Measurements from ENCODE around the gene ARID2. TPM values are rescaled to one million over a fixed set of nuclear protein-coding genes. Genes with fewer than 3 reads are reported as not detected.
A peak's percentile ranks its signal among the peaks of the same experiment; 100 is the strongest.

The ARID2 gene
- total and polyA plus RNA-seq, 9 of the 15 experiments (the other 6 are each of a cell fraction or from before 2014, with no cell fraction given), result 13.4 to 41.6 (median 29.4) TPM

- TF ChIP-seq ZBTB40 (IDR thresholded peaks at IDR 0.05), result 0 out of 2 replicates have a peak, but pooled peaks have one; percentile 8
- no peak for TF ChIP-seq ZBTB40 (CRISPR knock-in tag; IDR thresholded peaks at IDR 0.05)
- peak; percentile 25; the same call in 1 of the 2 replicates for TF ChIP-seq NCOR1 (IDR thresholded peaks at IDR 0.05)
- peak; percentile 82 for TF ChIP-seq ARID2 (IDR thresholded peaks at IDR 0.05)
- TF ChIP-seq ZNF395 (CRISPR knock-in tag; IDR thresholded peaks at IDR 0.05), result no peak
- no peak for TF ChIP-seq ZC3H4 (CRISPR knock-in tag; IDR thresholded peaks at IDR 0.05; ENCODE audit: borderline replicate concordance)
- no peak for TF ChIP-seq DACH1 (IDR thresholded peaks at IDR 0.05; ENCODE audit: partially characterized antibody)
- TF ChIP-seq TEAD4 (IDR thresholded peaks at IDR 0.05; ENCODE audit: low read length), result peak; percentile 44; the same call in 1 of the 2 replicates
- TF ChIP-seq TEAD4 (CRISPR knock-in tag; IDR thresholded peaks at IDR 0.05; ENCODE audit: borderline replicate concordance), result no peak
- peak; percentile 30; the same call in 1 of the 2 replicates for TF ChIP-seq DEAF1 (CRISPR knock-in tag; IDR thresholded peaks at IDR 0.05)
- TF ChIP-seq KDM1A (IDR thresholded peaks at IDR 0.05), result peak in 1 of 2 experiments; percentile 23; a peak in 2 of 4 replicates
- TF ChIP-seq FOXK2 (conservative IDR thresholded peaks at IDR 0.05 in 1 of 2, IDR thresholded peaks at IDR 0.05 in 1 of 2; ENCODE audit: low read depth in 2 of 2), result 0 out of 4 replicates have a peak, but pooled peaks of 1 of the 2 experiments have one; percentile 7
- 0 out of 4 replicates have a peak, but pooled peaks of 1 of the 2 experiments have one; percentile 10 for TF ChIP-seq SRF (CRISPR knock-in tag; IDR thresholded peaks at IDR 0.05)
Observed at GRCh38 chr12:45725631-45726602, 3.6 kb upstream of the ARID2 start (continued).
